HepG2 (cell line): Measurements from ENCODE around the gene DICER1. TPM values are rescaled to one million over a fixed set of nuclear protein-coding genes. Genes with fewer than 3 reads are reported as not detected.

ENCODE experiments used
- ATAC-seq: fragments of 200-7000 bp; cut with Tn5 transposase; 3 replicates; pipeline ENCODE4 v1.9.1; 2020; ENCODE audit warnings: mild to moderate bottlenecking, moderate library complexity
- BruUV-seq: library from RNA; stranded (reverse); fragments of 400-500 nt; replicated peaks from 2 replicates; lab custom pipeline; 2021; lab: Mats Ljungman, UMichigan
- CTCF ChIA-PET: fragments of 300-600 bp; formaldehyde crosslinking; extraction: SDS; loops from one replicate; lab custom pipeline; 2021; ENCODE audit warnings: low total read pairs, inconsistent platforms, low intra/inter-chr PET ratio; lab: Yijun Ruan, JAX
- POLR2A ChIA-PET: fragments of 350-600 bp; sonication (Branson Sonifier 250); formaldehyde crosslinking; loops from one replicate; lab custom pipeline; 2020; ENCODE audit warnings: antibody characterized with exemption, inconsistent platforms; lab: Yijun Ruan, JAX
- DNase-seq: peaks from one replicate; pipeline ENCODE4 v3.0.0-alpha.2; 2015; ENCODE audit warnings: low spot score
- FAIRE-seq: peaks from 3 replicates; lab custom pipeline; 2011; peaks lifted over from hg19 to GRCh38; lab: Jason Lieb, UNC
- H2AFZ ChIP-seq: one replicate; pipeline ENCODE4 v1.6.1; 2011; ENCODE audit warnings: low read length, inconsistent platforms
- H3K27ac ChIP-seq: fragments of 300-600 bp; 3 replicates; pipeline ENCODE4 v1.8.0; 2011; ENCODE audit warnings: mixed run types, mild to moderate bottlenecking, mixed read lengths, low read length, inconsistent platforms; ENCODE audit not compliant: insufficient read depth; ENCODE audit errors: extremely low read length
- H3K27me3 ChIP-seq, 2 experiments: fragments of 200-600 bp in 1 of 2; 2 replicates in 1 of 2; 3 replicates in 1 of 2; pipeline versions ENCODE4 v1.6.0 to v1.8.0; 2011; ENCODE audit warnings: low read length in 2 of 2, mild to moderate bottlenecking in 2 of 2, moderate library complexity in 2 of 2, inconsistent platforms in 1 of 2; ENCODE audit not compliant: insufficient read depth in 2 of 2, control insufficient read depth in 1 of 2
- H3K36me3 ChIP-seq, 2 experiments: fragments of 200-600 bp in 1 of 2; replicated peaks in 1 of 2; 2 replicates in 1 of 2; 3 replicates in 1 of 2; pipeline versions ENCODE4 v1.5.1 to v1.8.0; 2011; ENCODE audit warnings: low read length in 2 of 2, inconsistent platforms in 1 of 2; ENCODE audit not compliant: insufficient read depth in 2 of 2, control insufficient read depth in 1 of 2
- H3K4me1 ChIP-seq: 2 replicates; pipeline ENCODE4 v1.5.1; 2012; ENCODE audit warnings: low read length, inconsistent platforms; ENCODE audit not compliant: insufficient read depth
- H3K4me2 ChIP-seq: 2 replicates; pipeline ENCODE4 v1.6.0; 2011; ENCODE audit warnings: low read depth, low read length, inconsistent platforms
- H3K4me3 ChIP-seq, 3 experiments: fragments of 200-600 bp in 1 of 3; sonication (generic), shearing (Covaris generic) in 1 of 3; replicated peaks in 1 of 3; 2 replicates each; pipeline ENCODE4 v1.5.1; 2011 to 2016; ENCODE audit warnings: low read length in 3 of 3, inconsistent platforms in 2 of 3, low read depth in 2 of 3, mild to moderate bottlenecking in 2 of 3, control low read depth in 1 of 3, mixed read lengths in 1 of 3; ENCODE audit not compliant: insufficient read depth in 1 of 3
- H3K79me2 ChIP-seq: one replicate; pipeline ENCODE4 v1.6.1; 2011; ENCODE audit warnings: low read length, inconsistent platforms; ENCODE audit not compliant: insufficient read depth
- H3K9ac ChIP-seq: 2 replicates; pipeline ENCODE4 v1.6.0; 2011; ENCODE audit warnings: mild to moderate bottlenecking, low read depth, low read length, inconsistent platforms; ENCODE audit not compliant: insufficient read depth
- H3K9me3 ChIP-seq: 2 replicates; pipeline ENCODE4 v1.5.1; 2012; ENCODE audit warnings: mild to moderate bottlenecking, low read length
- H4K20me1 ChIP-seq: 2 replicates; pipeline ENCODE4 v1.6.0; 2011; ENCODE audit warnings: inconsistent platforms, mild to moderate bottlenecking, low read length, moderate library complexity; ENCODE audit not compliant: insufficient read depth
- AFF4 ChIP-seq: sonication (generic); formaldehyde crosslinking; IDR thresholded peaks from 2 replicates; pipeline ENCODE4 v1.4.0; 2020; ENCODE audit warnings: missing genetic modification reagents
- FOXA1 ChIP-seq, 2 experiments: fragments of 450-650 bp in 1 of 2; sonication (generic) in 1 of 2; formaldehyde crosslinking in 1 of 2; IDR thresholded peaks; 2 replicates each; pipeline versions ENCODE4 v1.4.0 to v1.6.1; 2016 to 2020; ENCODE audit warnings: missing genetic modification reagents in 1 of 2
- GPN1 ChIP-seq: sonication (generic); formaldehyde crosslinking; IDR thresholded peaks from 2 replicates; pipeline ENCODE4 v1.5.1; 2020; ENCODE audit warnings: missing genetic modification reagents, borderline replicate concordance
- KAT7 ChIP-seq: IDR thresholded peaks from 2 replicates; pipeline ENCODE4 v1.6.1; 2018; ENCODE audit warnings: borderline replicate concordance, missing compliant biosample characterization
- SP1 ChIP-seq, 2 experiments: fragments of 450-650 bp in 1 of 2; sonication (generic) in 1 of 2; formaldehyde crosslinking in 1 of 2; IDR thresholded peaks; 2 replicates each; pipeline versions ENCODE4 v1.4.0 to v1.6.1; 2016 to 2020; ENCODE audit warnings: missing genetic modification reagents in 1 of 2
- ZNF124 ChIP-seq: sonication (generic); formaldehyde crosslinking; IDR thresholded peaks from 2 replicates; pipeline ENCODE4 v1.4.0; 2020; ENCODE audit warnings: missing genetic modification reagents
- ZNF354B ChIP-seq: sonication (generic); formaldehyde crosslinking; IDR thresholded peaks from 2 replicates; pipeline ENCODE4 v1.8.0; 2022; ENCODE audit warnings: mild to moderate bottlenecking, missing genetic modification reagents
- ZNF570 ChIP-seq: sonication (generic); formaldehyde crosslinking; IDR thresholded peaks from 2 replicates; pipeline ENCODE4 v1.4.0; 2020; ENCODE audit warnings: mild to moderate bottlenecking, missing genetic modification reagents, borderline replicate concordance
- WGBS: methylation state at CpG from one replicate; pipeline ENCODE4 v1.1.6; 2017; ENCODE audit warnings: low lambda C conversion rate; 5-methylcytosine and 5-hydroxymethylcytosine counted together
- in situ Hi-C: cut with HindIII; loops from 2 replicates; pipeline ENCODE4 v1.10.0; 2017; ENCODE audit warnings: low pct_unique_long_range_greater_than_20kb; ENCODE audit not compliant: extremely low pct_ligation_motif_present
- intact Hi-C: fragments of 100-400 bp; cut with micrococcal nuclease; formaldehyde crosslinking; loops from one replicate; pipeline ENCODE4 v1.10.0; 2022; ENCODE audit not compliant: unreplicated experiment
- polyA plus RNA-seq, 8 experiments: library from polyadenylated mRNA; depleted of rRNA in 3 of 8; stranded (reverse) in 7 of 8; unstranded in 1 of 8; fragments of >200 nt; fragmentation: Illumina TruSeq in 4 of 8; extraction: Trizol in 4 of 8; gene quantifications; 2 replicates each; pipeline versions ENCODE4 v1.2.1 to v1.2.3, GENCODE V29; 2011 to 2016; ENCODE audit warnings: low read depth in 4 of 8, missing spikeins in 1 of 8, mixed read lengths in 1 of 8; ENCODE audit not compliant: insufficient read depth in 1 of 8
- total RNA-seq, 5 experiments: library from RNA; depleted of rRNA; stranded (reverse); fragments of >200 nt; fragmentation: Illumina TruSeq; extraction: Trizol; gene quantifications; 2 replicates each; pipeline ENCODE4 v1.2.3, GENCODE V29; 2016; ENCODE audit warnings: low read depth in 1 of 5
- TF ChIP-seq, protein P1 (sequence below): sonication (generic); formaldehyde crosslinking; IDR thresholded peaks from 2 replicates; pipeline ENCODE4 v1.8.1; 2023; ENCODE audit warnings: mild to moderate bottlenecking, moderate library complexity, missing genetic modification reagents
- TF ChIP-seq, protein P2 (sequence below): sonication (generic); formaldehyde crosslinking; IDR thresholded peaks from 2 replicates; pipeline ENCODE4 v1.8.1; 2023; ENCODE audit warnings: mild to moderate bottlenecking, inconsistent platforms, moderate library complexity, missing genetic modification reagents, borderline replicate concordance

DICER1 gene
- total and polyA plus RNA-seq, 2 of the 13 experiments (the other 11 are each of a cell fraction or from before 2014, with no cell fraction given): 31.8 to 61.9 TPM

DNA sequence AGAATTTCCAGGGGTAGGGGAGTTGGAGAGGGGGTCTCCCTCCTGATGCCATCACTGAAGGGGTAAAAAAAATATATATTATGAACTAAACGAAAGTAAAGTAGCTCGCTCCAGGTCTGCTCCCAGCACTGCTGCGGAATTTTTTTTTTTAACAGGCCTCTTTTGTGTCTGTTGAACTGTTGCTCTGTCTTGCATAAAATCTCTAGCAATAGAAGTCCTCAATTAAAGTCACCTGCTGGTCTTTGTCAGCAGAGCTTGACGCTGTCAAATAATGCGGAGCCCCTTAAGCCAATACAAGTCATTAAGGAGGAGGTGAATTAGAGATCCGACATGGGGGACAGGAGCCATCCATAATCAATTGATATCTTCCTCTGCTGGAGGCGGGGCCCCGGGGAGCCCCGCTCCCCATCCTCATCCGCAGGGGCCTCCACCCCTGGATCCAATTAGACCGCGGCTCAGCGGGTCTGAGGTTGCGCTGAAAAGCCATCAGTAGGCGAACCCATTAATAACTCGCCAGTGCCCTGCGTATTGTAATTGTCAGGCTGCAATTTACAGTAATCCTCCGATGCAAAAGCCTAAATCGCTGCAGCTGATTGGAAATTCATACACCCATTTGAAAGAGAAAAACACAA is 85.6 kb downstream of the DICER1 start (continued):
- TF ChIP-seq AFF4: no peak

DNA sequence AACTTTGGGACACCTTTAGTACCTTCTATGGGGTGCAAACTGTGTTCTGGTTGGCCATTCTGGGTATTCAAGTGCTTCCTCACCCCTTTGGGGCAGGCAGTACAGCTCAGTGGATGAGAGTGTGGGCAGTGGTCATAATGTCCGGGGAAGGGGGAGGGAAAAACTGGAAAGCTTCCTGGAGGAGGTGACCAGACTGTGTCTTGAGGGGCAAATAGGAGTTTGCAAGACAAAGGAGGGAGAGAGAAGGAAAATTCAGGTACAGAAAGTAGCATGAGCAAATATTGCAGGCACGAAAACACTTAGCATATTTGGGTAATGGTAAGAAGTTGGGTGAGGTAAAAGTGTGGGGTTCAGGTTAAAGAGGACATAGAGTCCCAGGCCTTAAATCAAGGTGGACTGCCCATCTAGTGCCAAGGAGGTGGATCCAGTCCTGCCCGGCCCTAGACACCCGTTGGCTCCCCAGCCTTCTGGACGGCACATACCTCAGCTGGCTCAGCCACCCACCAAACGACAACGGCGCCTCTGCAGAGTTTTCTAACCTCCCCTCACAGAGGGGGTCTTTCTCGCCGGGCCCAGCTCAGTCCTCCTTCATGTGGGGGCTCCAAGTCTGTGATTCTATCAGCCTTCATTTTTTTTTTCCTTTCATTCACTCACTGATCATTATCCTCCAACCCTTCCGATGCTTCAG is 86.4 kb downstream of the DICER1 start:
- intact Hi-C loops: no loop called here
- BruUV-seq: no TSS peak
- H3K9ac ChIP-seq: no peak overlapping the region
- no peak overlapping the region for H2AFZ ChIP-seq
- FAIRE-seq (no peak), ATAC-seq (no peak)
- no peak overlapping the region for H3K27ac ChIP-seq
- CTCF ChIA-PET: no interaction called here
- TF ChIP-seq ZNF124 (CRISPR knock-in tag) (no peak), ZNF570 (CRISPR knock-in tag) (no peak), KAT7 (no peak), ZNF354B (no peak), FOXA1 (IDR thresholded peaks at IDR 0.05) (no peak), FOXA1 (CRISPR knock-in tag; IDR thresholded peaks at IDR 0.05) (no peak), GPN1 (no peak), SP1 (IDR thresholded peaks at IDR 0.05) (no peak), SP1 (CRISPR knock-in tag; IDR thresholded peaks at IDR 0.05) (no peak)
- TF ChIP-seq, protein P1, sequence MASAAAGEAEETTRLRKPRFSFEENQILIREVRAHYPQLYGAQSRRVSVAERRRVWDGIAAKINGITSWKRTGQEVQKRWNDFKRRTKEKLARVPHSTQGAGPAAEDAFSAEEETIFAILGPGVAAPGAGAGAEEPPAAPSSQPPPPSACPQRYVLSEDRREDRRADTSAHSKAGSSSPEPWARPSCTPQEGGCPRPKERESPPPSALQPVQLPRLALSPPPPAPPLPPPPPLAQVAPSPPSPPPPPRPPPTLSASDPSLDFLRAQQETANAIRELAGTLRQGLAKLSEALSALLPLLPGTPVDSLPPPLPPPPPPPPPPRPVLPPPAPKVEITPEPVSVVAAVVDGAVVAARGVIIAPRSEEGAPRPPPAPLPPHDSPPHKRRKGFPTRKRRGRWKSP (CRISPR knock-in tag): no peak
- TF ChIP-seq, protein P2, sequence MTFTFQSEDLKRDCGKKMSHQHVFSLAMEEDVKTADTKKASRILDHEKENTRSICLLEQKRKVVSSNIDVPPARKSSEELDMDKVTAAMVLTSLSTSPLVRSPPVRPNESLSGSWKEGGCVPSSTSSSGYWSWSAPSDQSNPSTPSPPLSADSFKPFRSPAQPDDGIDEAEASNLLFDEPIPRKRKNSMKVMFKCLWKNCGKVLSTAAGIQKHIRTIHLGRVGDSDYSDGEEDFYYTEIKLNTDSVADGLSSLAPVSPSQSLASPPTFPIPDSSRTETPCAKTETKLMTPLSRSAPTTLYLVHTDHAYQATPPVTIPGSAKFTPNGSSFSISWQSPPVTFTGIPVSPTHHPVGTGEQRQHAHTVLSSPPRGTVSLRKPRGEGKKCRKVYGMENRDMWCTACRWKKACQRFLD (CRISPR knock-in tag): no peak
- TF ChIP-seq, all 625 proteins: peak for 0
- POLR2A ChIA-PET: no interaction called here
- Histone ChIP-seq H3K27me3 (peaks cover 0 to 75% of the 10 kb centered on the region in 2 experiments), H3K4me3 (no peak overlapping the region), H3K79me2 (no peaks in the 10 kb centered on the region), H3K4me2 (no peak overlapping the region), H4K20me1 (no peaks in the 10 kb centered on the region), H3K4me1 (no peaks in the 10 kb centered on the region), H3K36me3 (no peaks in the 10 kb centered on the region), H3K9me3 (no peaks in the 10 kb centered on the region)
- no peak for DNase-seq
- WGBS: 32% methylated on average over 8 of the region's 11 CpGs
- in situ Hi-C loops: no loop called here
